PFSK-1 (cell line): ENCODE data around the gene WDR45B.

Experiments
- POLR2AphosphoS5 ChIP-seq: IDR thresholded peaks from 2 replicates; pipeline ENCODE4 v1.6.1; 2012; ENCODE audit warnings: low read depth, mild to moderate bottlenecking, control low read depth, low read length, moderate library complexity
- TAF1 ChIP-seq: IDR thresholded peaks from 2 replicates; pipeline ENCODE4 v1.6.1; 2012; ENCODE audit warnings: low read length, control low read depth, borderline replicate concordance; ENCODE audit not compliant: insufficient read depth

GRCh38 chr17:82589851-82590180 is 58.4 kb downstream of the WDR45B start:
- TF ChIP-seq TAF1 (no peak), POLR2AphosphoS5 (no peak)
